Right renal pelvis (tissue), 4 donors: Measurements from ENCODE around the gene NCMAP. TPM values are rescaled to one million over a fixed set of nuclear protein-coding genes. Genes with fewer than 3 reads are reported as not detected.
A peak's percentile ranks its signal among the peaks of the same experiment; 100 is the strongest.

Source experiments
- DNase-seq, 4 donors: peaks; one replicate each; pipeline ENCODE4 v3.0.0-alpha.2; 2013; ENCODE audit warnings: low read depth in 4 of 4, low spot score in 3 of 4, missing footprints in 1 of 4
- polyA plus RNA-seq, 4 donors: library from polyadenylated mRNA; unstranded; fragments of 120-200 nt; gene quantifications; one replicate each; pipeline ENCODE4 v1.2.1, GENCODE V29; 2013; ENCODE audit not compliant: insufficient read length in 4 of 4

NCMAP gene
- polyA plus RNA-seq, 4 donors, result 0.49 to 0.91 (median 0.62) TPM

- peak in 2 of 4 donors; percentile 39 to 47 for DNase-seq
Measured at GRCh38 chr1:24567792-24568388, 12.0 kb downstream of the NCMAP start.

DNA sequence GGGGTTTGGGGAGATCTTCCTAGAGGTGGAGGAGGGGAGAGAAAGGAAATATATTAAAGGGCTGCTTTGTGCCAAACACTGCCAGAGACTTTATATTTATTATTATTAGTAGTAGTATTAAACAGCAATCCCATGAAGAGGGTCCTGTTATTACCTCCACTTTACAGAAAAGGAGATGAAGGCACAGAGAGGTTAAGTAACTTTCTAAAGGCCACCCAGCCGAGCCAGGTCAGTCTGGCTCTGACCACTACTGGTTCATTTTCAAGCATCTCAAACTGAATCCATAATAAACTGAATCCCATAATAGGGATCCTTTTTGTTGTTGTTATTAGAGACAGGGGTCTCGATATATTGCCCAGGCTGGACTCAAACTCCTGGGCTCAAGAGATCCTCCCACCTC lies 12.6 kb downstream of the NCMAP start:
- DNase-seq, result no peak

DNA sequence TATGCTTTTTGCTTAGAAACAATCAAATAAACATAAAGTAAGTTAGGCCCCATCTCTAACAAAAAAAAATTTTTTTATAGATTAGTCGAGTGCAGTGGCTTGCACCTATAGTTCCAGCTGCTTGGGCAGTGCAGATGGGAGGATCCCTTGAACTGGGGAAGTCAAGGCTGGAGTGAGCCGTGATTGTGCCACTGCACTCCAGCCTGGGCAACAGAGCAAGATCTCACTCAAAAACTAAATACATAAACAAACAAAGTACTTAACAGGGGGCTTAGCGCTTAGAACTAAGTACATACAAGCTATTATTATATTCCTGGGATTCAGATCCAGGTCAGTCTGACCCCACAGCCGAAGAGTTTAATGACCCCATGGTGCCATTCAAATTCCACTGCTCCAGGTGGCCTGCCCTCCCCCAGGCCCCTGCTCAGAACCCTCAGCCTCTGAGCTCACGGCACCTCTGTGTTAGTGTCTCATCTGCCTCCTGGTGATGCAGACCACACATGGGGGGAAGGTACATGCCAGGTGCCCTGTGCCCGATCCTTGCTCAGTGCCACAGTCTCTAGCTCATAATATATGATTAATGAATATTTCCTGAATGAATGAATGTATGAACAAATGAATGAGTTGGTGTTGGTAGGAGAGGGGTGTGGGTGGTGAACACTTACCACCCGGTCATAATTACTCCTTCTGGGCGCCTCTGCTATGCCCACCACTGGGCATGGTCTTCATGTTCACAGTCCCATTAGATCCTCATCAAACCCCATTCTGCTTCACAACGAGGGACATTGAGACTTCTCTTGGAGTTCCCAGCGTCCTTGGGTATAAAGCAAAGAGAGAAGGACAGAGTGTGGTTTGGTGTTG lies 14.6 kb downstream of the NCMAP start:
- no peak for DNase-seq

DNA sequence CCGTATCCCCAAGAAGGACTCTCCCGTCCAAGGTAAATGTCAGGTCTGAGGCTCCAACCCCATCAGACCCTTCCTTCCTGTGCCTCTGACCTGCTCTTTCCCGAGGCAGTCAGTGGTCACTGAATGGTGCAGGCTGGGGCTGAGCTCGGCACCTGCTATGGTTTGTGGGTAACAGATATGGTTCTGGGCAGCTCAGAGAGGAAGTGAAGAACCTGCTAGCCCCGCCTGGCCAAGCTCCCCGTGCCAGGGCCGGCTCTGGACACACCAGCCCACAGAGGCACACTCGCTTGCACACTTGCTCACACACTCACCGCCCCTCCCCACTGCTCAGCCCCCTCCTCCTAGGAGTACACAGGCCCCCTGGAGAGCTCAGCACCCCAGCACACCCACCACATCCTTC lies 16.4 kb downstream of the NCMAP start:
- no peak for DNase-seq

- no peak for DNase-seq
Measured at GRCh38 chr1:24575905-24576587, 20.2 kb downstream of the NCMAP start.

DNA sequence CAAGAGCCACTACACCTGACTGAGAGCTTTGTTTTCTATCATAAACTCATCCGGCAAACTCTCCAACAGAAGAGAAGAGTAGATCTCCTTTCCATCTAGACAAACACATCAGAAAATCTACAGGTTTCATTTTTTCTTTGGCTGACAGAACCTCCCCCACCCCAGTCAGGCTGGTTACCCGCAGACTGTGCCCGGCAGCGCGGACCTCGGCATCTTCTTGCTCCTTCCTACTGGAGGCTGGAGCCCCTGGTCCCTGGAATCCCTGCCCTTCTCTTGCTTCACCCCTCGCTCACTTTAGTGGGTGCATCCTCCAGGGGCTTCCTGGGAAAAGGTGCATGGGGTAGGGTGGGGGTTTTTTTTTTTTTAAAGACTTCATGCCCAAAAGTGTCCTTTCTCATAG lies 23.0 kb downstream of the NCMAP start:
- no peak for DNase-seq

- no peak for DNase-seq
Measured at GRCh38 chr1:24580756-24581155, 24.9 kb downstream of the NCMAP start.

- DNase-seq, result no peak
Measured at GRCh38 chr1:24584171-24584647, 28.3 kb downstream of the NCMAP start.

GRCh38 chr1:24586119-24586518 lies 30.2 kb downstream of the NCMAP start:
- no peak for DNase-seq

- peak in 3 of 4 donors; percentile 18 to 35 (median 30) for DNase-seq
Measured at GRCh38 chr1:24586970-24587820, 31.3 kb downstream of the NCMAP start.

GRCh38 chr1:24588573-24588972 lies 32.7 kb downstream of the NCMAP start:
- no peak for DNase-seq

DNA sequence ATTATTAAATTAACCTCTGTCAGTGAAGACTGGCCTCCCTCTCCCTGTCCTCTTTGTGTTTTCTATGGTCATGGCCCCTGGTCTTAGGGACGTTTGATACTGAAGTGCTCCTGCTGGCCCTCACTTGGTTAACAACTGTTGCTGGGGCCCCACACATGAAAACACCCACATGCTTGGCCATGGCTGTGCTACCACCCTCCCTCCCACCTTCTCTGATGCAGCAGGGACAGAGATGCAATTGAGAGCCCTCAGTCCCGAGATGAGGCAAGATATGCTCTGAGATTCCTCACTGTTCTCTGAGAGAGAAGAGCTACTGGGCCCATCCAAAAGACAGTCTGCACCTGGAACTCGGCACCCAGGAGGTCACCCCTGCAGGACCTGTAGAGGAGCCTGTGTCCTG lies 33.3 kb downstream of the NCMAP start:
- no peak for DNase-seq

GRCh38 chr1:24591781-24592180 lies 35.9 kb downstream of the NCMAP start:
- DNase-seq, result no peak

DNA sequence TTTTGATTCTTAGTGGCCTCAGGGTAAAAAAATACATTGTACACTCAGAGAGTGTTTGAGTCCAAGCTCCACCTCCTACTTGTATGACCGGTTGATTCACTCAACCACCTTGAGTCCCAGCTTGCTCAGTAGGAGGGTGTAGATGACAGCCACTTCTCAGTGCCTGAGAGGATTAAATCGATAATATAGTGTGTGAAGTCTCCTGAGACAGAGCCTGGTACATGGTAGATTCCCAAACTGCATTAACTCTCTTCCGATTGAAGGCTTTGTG lies 38.4 kb downstream of the NCMAP start:
- DNase-seq, result no peak

GRCh38 chr1:24596401-24596880 lies 40.6 kb downstream of the NCMAP start:
- DNase-seq, result no peak

DNA sequence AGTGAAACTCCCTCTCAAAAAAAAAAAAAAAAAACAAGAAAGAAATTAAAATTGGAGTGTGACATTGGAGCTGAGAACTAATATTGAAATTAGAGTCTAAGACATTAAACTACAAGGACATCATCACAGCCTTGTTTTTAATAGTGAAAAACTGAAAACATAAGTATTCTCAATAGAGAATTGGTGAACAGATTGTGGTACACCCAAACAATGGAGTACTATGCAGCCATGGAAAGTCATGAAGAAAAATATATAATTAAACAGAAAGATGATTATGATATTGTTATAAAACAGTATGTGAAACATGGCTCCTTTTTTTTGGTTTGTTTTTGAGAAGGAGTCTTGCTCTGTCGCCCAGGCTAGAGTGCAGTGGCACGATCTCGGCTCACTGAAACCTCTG lies 43.4 kb downstream of the NCMAP start:
- no peak for DNase-seq

GRCh38 chr1:24600551-24600950 lies 44.7 kb downstream of the NCMAP start:
- DNase-seq, result no peak

DNA sequence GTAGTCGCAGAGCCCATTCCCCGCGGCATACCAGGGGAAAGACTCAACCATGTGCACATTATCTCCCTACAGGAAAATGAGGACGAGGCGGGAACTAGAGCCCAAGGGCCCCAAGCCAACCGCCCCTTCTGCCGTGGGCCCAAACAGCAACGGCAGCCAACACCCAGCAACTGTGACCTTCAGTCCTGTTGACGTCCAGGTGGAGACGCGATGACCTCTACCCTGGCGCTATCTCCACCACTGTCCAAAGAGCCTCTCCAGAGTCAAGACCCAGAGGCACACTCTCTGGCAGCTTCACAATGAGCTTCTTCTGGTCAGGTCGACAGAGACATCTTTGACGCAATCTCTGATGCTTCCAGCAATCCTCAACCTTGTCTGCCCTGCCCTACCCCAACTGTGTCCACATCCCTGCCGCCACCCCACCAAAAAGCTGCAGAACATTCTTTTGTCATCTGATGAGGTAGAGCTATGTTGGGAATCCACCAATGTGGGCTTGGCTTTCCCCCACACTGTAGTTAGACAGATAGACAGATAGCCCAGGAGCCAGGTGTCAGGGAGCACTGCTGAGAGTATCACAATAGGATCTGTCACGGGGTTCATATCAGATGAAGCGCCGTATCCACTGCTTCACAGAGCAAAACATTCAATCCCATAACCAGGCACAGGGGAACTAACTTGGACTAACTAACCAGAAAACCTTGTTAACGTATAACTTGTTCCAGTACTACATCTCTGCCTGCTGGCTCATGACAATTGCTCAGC lies 49.8 kb downstream of the NCMAP start:
- DNase-seq, result no peak

DNA sequence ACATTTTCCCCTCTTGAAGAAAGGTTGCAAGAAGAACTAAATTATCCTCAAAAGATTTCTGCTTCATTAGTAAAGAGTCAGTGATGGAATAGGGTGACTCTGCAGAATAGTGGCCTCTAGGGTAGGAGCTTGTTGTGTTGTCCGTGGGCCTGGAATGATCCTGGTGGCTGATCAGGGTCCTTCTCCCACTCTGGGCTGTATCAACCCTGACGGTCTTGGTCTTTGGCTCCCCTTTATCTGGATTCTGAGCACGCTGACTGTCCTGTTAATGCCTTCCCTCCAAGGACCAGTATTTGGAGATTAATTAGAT lies 50.4 kb downstream of the NCMAP start:
- DNase-seq, result no peak

GRCh38 chr1:24606621-24607020 lies 50.7 kb downstream of the NCMAP start:
- no peak for DNase-seq
